ENCODE results near the gene RASL11A.

GRCh38 chr13:27289011-27289665, 18.5 kb downstream of the RASL11A start:
- TF ChIP-seq CTCF (IDR thresholded peaks at IDR 0.05) (no peak), EZH2phosphoT487 (IDR thresholded peaks at IDR 0.05) (no peak), EZH2 (IDR thresholded peaks at IDR 0.05) (no peak)
